IMR-90 (cell line): Measurements from ENCODE around the gene BROX. TPM values are rescaled to one million over a fixed set of nuclear protein-coding genes. Genes with fewer than 3 reads are reported as not detected.

Source experiments
- ATAC-seq: fragments of 200-7000 bp; cut with Tn5 transposase; 2 replicates; pipeline ENCODE4 v1.9.1; 2020; ENCODE audit warnings: low read depth, mild to moderate bottlenecking, moderate library complexity
- BruUV-seq: library from RNA; stranded (reverse); fragments of 400-500 nt; replicated peaks from 2 replicates; lab custom pipeline; 2021; lab: Mats Ljungman, UMichigan
- CTCF ChIA-PET: fragments of 300-600 bp; formaldehyde crosslinking; extraction: SDS; loops from one replicate; lab custom pipeline; 2021; ENCODE audit warnings: antibody characterized with exemption; lab: Yijun Ruan, JAX
- POLR2A ChIA-PET: fragments of 300-600 bp; sonication (Branson Sonifier 250); formaldehyde crosslinking; loops from one replicate; lab custom pipeline; 2022; ENCODE audit warnings: antibody characterized with exemption; ENCODE audit not compliant: unreplicated experiment; lab: Charles Lee
- DNase-seq: peaks from one replicate; pipeline ENCODE4 v3.0.0; 2013
- H2AFZ ChIP-seq: replicated peaks from 2 replicates; pipeline ENCODE3; 2013; ENCODE audit warnings: low read length, mild to moderate bottlenecking; ENCODE audit not compliant: poor library complexity
- H2AK5ac ChIP-seq: 2 replicates; pipeline ENCODE4 v1.6.1; 2013; ENCODE audit warnings: low read depth, low read length, inconsistent platforms
- H2AK9ac ChIP-seq: replicated peaks from 2 replicates; pipeline ENCODE3; 2013; ENCODE audit warnings: mild to moderate bottlenecking, low read depth, low read length, moderate library complexity; ENCODE audit not compliant: poor library complexity
- H2BK120ac ChIP-seq: 2 replicates; pipeline ENCODE4 v1.6.1; 2013; ENCODE audit warnings: low read depth, low read length, inconsistent platforms
- H2BK15ac ChIP-seq: 3 replicates; pipeline ENCODE4 v1.6.1; 2013; ENCODE audit warnings: low read depth, low read length, inconsistent platforms
- H2BK20ac ChIP-seq: 2 replicates; pipeline ENCODE4 v1.6.1; 2013; ENCODE audit warnings: low read depth, mild to moderate bottlenecking, inconsistent platforms, low read length, moderate library complexity
- H2BK5ac ChIP-seq: 2 replicates; pipeline ENCODE4 v1.6.1; 2013; ENCODE audit warnings: mild to moderate bottlenecking, low read depth, low read length, inconsistent platforms; ENCODE audit not compliant: poor library complexity, severe bottlenecking
- H3K14ac ChIP-seq: replicated peaks from 2 replicates; pipeline ENCODE4 v1.6.1; 2013; ENCODE audit warnings: low read depth, low read length, inconsistent platforms
- H3K18ac ChIP-seq: 2 replicates; pipeline ENCODE4 v1.6.1; 2013; ENCODE audit warnings: low read depth, low read length, control low read depth
- H3K23ac ChIP-seq: 2 replicates; pipeline ENCODE4 v1.6.1; 2013; ENCODE audit warnings: low read depth, low read length, inconsistent platforms
- H3K27ac ChIP-seq: 2 replicates; pipeline ENCODE4 v1.5.1; 2013; ENCODE audit warnings: mild to moderate bottlenecking, control low read depth, low read length; ENCODE audit not compliant: insufficient read depth
- H3K27me3 ChIP-seq: 2 replicates; pipeline ENCODE4 v1.6.1; 2013; ENCODE audit warnings: low read length; ENCODE audit not compliant: control insufficient read depth, insufficient read depth
- H3K36me3 ChIP-seq: 2 replicates; pipeline ENCODE4 v1.6.1; 2013; ENCODE audit warnings: low read length, mixed read lengths; ENCODE audit not compliant: control insufficient read depth, insufficient read depth
- H3K4ac ChIP-seq: 2 replicates; pipeline ENCODE4 v1.6.1; 2013; ENCODE audit warnings: low read depth, low read length, inconsistent platforms
- H3K4me1 ChIP-seq: 2 replicates; pipeline ENCODE4 v1.6.1; 2013; ENCODE audit warnings: low read length, mixed read lengths; ENCODE audit not compliant: control insufficient read depth, insufficient read depth
- H3K4me2 ChIP-seq: 2 replicates; pipeline ENCODE4 v1.6.1; 2013; ENCODE audit warnings: low read depth, mild to moderate bottlenecking, control low read depth, low read length, moderate library complexity
- H3K4me3 ChIP-seq: 2 replicates; pipeline ENCODE4 v1.5.1; 2013; ENCODE audit warnings: low read depth, mild to moderate bottlenecking, control low read depth, low read length, moderate library complexity; ENCODE audit not compliant: insufficient read depth
- H3K56ac ChIP-seq: 2 replicates; pipeline ENCODE4 v1.6.1; 2013; ENCODE audit warnings: low read length, inconsistent platforms; ENCODE audit not compliant: insufficient read depth; ENCODE audit errors: extremely low read depth
- H3K79me1 ChIP-seq, 2 experiments: 2 replicates each; pipeline ENCODE4 v1.6.1; 2013; ENCODE audit warnings: low read length in 2 of 2, inconsistent platforms in 1 of 2, low read depth in 1 of 2
- H3K9ac ChIP-seq: 2 replicates; pipeline ENCODE4 v1.6.1; 2013; ENCODE audit warnings: low read depth, low read length, control low read depth
- H3K9me1 ChIP-seq: 2 replicates; pipeline ENCODE4 v1.6.1; 2013; ENCODE audit warnings: low read length, inconsistent platforms; ENCODE audit not compliant: insufficient read depth
- H3K9me3 ChIP-seq: 2 replicates; pipeline ENCODE4 v1.6.1; 2013; ENCODE audit warnings: low read length; ENCODE audit not compliant: control insufficient read depth, insufficient read depth
- H4K20me1 ChIP-seq: 2 replicates; pipeline ENCODE4 v1.6.1; 2013; ENCODE audit warnings: low read length, inconsistent platforms; ENCODE audit not compliant: insufficient read depth
- H4K5ac ChIP-seq: 2 replicates; pipeline ENCODE4 v1.6.1; 2013; ENCODE audit warnings: mild to moderate bottlenecking, low read depth, low read length, control low read depth
- H4K8ac ChIP-seq, 2 experiments: 2 replicates each; pipeline ENCODE4 v1.6.1; 2013; ENCODE audit warnings: low read depth in 2 of 2, low read length in 2 of 2, control low read depth in 1 of 2, inconsistent platforms in 1 of 2
- H4K91ac ChIP-seq: 2 replicates; pipeline ENCODE4 v1.6.1; 2013; ENCODE audit warnings: low read depth, low read length, inconsistent platforms; ENCODE audit not compliant: insufficient read depth
- BHLHE40 ChIP-seq: fragments of 150-350 bp; IDR thresholded peaks from 2 replicates; pipeline ENCODE4 v1.6.1; 2016; ENCODE audit warnings: mild to moderate bottlenecking, low read depth, low read length
- CEBPB ChIP-seq: IDR thresholded peaks from 2 replicates; pipeline ENCODE4 v1.6.1; 2012; ENCODE audit warnings: low read depth, low read length, improper control_type of control experiment
- CHD1 ChIP-seq: IDR thresholded peaks from 2 replicates; pipeline ENCODE4 v1.6.1; 2012; ENCODE audit warnings: low read depth, low read length, improper control_type of control experiment
- CTCF ChIP-seq: conservative IDR thresholded peaks from 2 replicates; pipeline ENCODE4 v1.5.1; 2012; ENCODE audit warnings: mild to moderate bottlenecking, low read depth, low read length, improper control_type of control experiment
- FOS ChIP-seq: fragments of 150-350 bp; IDR thresholded peaks from 2 replicates; pipeline ENCODE4 v1.6.1; 2016; ENCODE audit warnings: low read depth, low read length
- MAFK ChIP-seq: IDR thresholded peaks from 2 replicates; pipeline ENCODE4 v1.6.1; 2012; ENCODE audit warnings: low read depth, low read length, improper control_type of control experiment
- MAZ ChIP-seq: IDR thresholded peaks from 2 replicates; pipeline ENCODE4 v1.6.1; 2012; ENCODE audit warnings: low read depth, mild to moderate bottlenecking, low read length, improper control_type of control experiment, moderate library complexity, borderline replicate concordance
- MXI1 ChIP-seq: IDR thresholded peaks from 2 replicates; pipeline ENCODE4 v1.6.1; 2012; ENCODE audit warnings: low read depth, mild to moderate bottlenecking, low read length, moderate library complexity, borderline replicate concordance
- NFE2L2 ChIP-seq: fragments of 150-350 bp; IDR thresholded peaks from 2 replicates; pipeline ENCODE4 v1.6.1; 2016; ENCODE audit warnings: low read depth, mild to moderate bottlenecking, low read length
- POLR2A ChIP-seq: IDR thresholded peaks from 2 replicates; pipeline ENCODE4 v1.6.1; 2012; ENCODE audit warnings: mild to moderate bottlenecking, low read depth, low read length
- RAD21 ChIP-seq: IDR thresholded peaks from 2 replicates; pipeline ENCODE4 v1.6.1; 2012; ENCODE audit warnings: low read length, improper control_type of control experiment
- RCOR1 ChIP-seq: IDR thresholded peaks from 2 replicates; pipeline ENCODE4 v1.6.1; 2012; ENCODE audit warnings: mild to moderate bottlenecking, low read length, improper control_type of control experiment; ENCODE audit not compliant: insufficient replicate concordance
- RFX5 ChIP-seq: IDR thresholded peaks from 2 replicates; pipeline ENCODE4 v1.8.0; 2012; ENCODE audit warnings: low read depth, mild to moderate bottlenecking, low read length, moderate library complexity
- SMC3 ChIP-seq: fragments of 150-350 bp; IDR thresholded peaks from 2 replicates; pipeline ENCODE4 v1.6.1; 2016; ENCODE audit warnings: low read depth, mild to moderate bottlenecking, antibody characterized with exemption, low read length, moderate library complexity
- WGBS, 2 experiments: methylation state at CpG; one replicate each; pipeline versions ENCODE4 v1.1.5 to v1.1.7; 2013; ENCODE audit warnings: missing lambda C conversion rate in 2 of 2; ENCODE audit not compliant: insufficient read length in 1 of 2; ENCODE audit errors: extremely low coverage in 2 of 2; 5-methylcytosine and 5-hydroxymethylcytosine counted together
- dilution Hi-C: fragments of 300-500 bp; cut with HindIII; formaldehyde crosslinking; loops from one replicate; pipeline ENCODE4 v1.14.3; 2018; ENCODE audit warnings: low sequenced_read_pairs; ENCODE audit not compliant: unreplicated experiment
- in situ Hi-C: fragments of 300-500 bp; cut with MboI; formaldehyde crosslinking; loops from 3 replicates; pipeline ENCODE4 v1.14.3; 2019; ENCODE audit warnings: low sequenced_read_pairs, inconsistent platforms, mixed read lengths
- intact Hi-C: fragments of 100-400 bp; cut with micrococcal nuclease; formaldehyde crosslinking; loops from 2 replicates; pipeline ENCODE4 v1.10.0; 2022
- polyA plus RNA-seq, 3 experiments: library from polyadenylated mRNA; depleted of rRNA; stranded (reverse); fragments of >200 nt; gene quantifications; 2 replicates each; pipeline ENCODE4 v1.2.3, GENCODE V29; 2012; ENCODE audit warnings: low replicate concordance in 1 of 3
- total RNA-seq: library from RNA; depleted of rRNA; stranded (reverse); fragments of >200 nt; gene quantifications from 2 replicates; pipeline ENCODE4 v1.2.3, GENCODE V29; 2012
- TF ChIP-seq, protein P1 (sequence below): fragments of 150-350 bp; IDR thresholded peaks from 2 replicates; pipeline ENCODE4 v1.6.1; 2017; ENCODE audit warnings: mild to moderate bottlenecking, antibody characterized with exemption, low read length, low read depth
- TF ChIP-seq, protein P2 (sequence below): fragments of 150-350 bp; IDR thresholded peaks from 2 replicates; pipeline ENCODE4 v1.6.1; 2016; ENCODE audit warnings: low read depth, mild to moderate bottlenecking, low read length, moderate library complexity, borderline replicate concordance

Gene BROX
- total and polyA plus RNA-seq, 2 of the 4 experiments (the other 2 are of a cell fraction), result 6.8 to 43.4 TPM

- H3K4ac ChIP-seq, result no peak overlapping the region
- no peak overlapping the region for H2BK5ac ChIP-seq
- H3K27ac ChIP-seq, result no peak overlapping the region
- peaks cover 15% of the 10 kb centered on the region; the same call in 1 of the 2 replicates for H3K36me3 ChIP-seq
- ChIA-PET CTCF (interaction anchor here (1.4 kb wide), 2 partner anchors 9 to 353 kb away, joined by 3 to 4 read pairs; no protein-coding TSS in a partner anchor), POLR2A (no interaction called here)
- dilution Hi-C loops, result no loop called here
- H4K20me1 ChIP-seq, result no peaks in the 10 kb centered on the region
- ATAC-seq (no peak), DNase-seq (no peak)
- intact Hi-C loops, result no loop called here
- no peak overlapping the region for H4K8ac ChIP-seq
- no CpG with 5 or more reads among the region's 5 CpGs for WGBS, 2 experiments
- in situ Hi-C loops, result no loop called here
- H3K18ac ChIP-seq, result no peak overlapping the region
- H2AK5ac ChIP-seq, result no peak overlapping the region
- no peaks in the 10 kb centered on the region for H3K79me1 ChIP-seq
- no peak overlapping the region for H2BK120ac ChIP-seq
- no peak overlapping the region for H3K9ac ChIP-seq
- no peak overlapping the region for H2BK20ac ChIP-seq
- no peaks in the 10 kb centered on the region for H3K9me1 ChIP-seq
- no peak overlapping the region for H2AFZ ChIP-seq
- H2BK15ac ChIP-seq, result no peak overlapping the region
- TF ChIP-seq MXI1, result no peak
- no peak for TF ChIP-seq RFX5
- no peak for TF ChIP-seq MAZ
- no peak for TF ChIP-seq CHD1
- no peak for TF ChIP-seq NFE2L2
- no peak for TF ChIP-seq MAFK
- TF ChIP-seq RCOR1, result no peak
- no peak for TF ChIP-seq SMC3
- no peak for TF ChIP-seq BHLHE40
- TF ChIP-seq, protein P1, sequence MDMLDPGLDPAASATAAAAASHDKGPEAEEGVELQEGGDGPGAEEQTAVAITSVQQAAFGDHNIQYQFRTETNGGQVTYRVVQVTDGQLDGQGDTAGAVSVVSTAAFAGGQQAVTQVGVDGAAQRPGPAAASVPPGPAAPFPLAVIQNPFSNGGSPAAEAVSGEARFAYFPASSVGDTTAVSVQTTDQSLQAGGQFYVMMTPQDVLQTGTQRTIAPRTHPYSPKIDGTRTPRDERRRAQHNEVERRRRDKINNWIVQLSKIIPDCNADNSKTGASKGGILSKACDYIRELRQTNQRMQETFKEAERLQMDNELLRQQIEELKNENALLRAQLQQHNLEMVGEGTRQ, result no peak
- TF ChIP-seq, protein P2, sequence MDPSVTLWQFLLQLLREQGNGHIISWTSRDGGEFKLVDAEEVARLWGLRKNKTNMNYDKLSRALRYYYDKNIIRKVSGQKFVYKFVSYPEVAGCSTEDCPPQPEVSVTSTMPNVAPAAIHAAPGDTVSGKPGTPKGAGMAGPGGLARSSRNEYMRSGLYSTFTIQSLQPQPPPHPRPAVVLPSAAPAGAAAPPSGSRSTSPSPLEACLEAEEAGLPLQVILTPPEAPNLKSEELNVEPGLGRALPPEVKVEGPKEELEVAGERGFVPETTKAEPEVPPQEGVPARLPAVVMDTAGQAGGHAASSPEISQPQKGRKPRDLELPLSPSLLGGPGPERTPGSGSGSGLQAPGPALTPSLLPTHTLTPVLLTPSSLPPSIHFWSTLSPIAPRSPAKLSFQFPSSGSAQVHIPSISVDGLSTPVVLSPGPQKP, result no peak
- TF ChIP-seq POLR2A, result no peak
- no peak for TF ChIP-seq RAD21
- TF ChIP-seq CEBPB, result no peak
- no peak for TF ChIP-seq CTCF
- no peak for TF ChIP-seq FOS
- H3K14ac ChIP-seq, result no peak overlapping the region
- peaks cover 6% of the 10 kb centered on the region for H3K4me1 ChIP-seq
- H4K5ac ChIP-seq, result no peak overlapping the region
- no peak overlapping the region for H3K4me3 ChIP-seq
- no peak overlapping the region for H2AK9ac ChIP-seq
- no peak overlapping the region for H3K23ac ChIP-seq
- no peaks in the 10 kb centered on the region for H3K27me3 ChIP-seq
- H3K4me2 ChIP-seq, result no peak overlapping the region
- H3K9me3 ChIP-seq, result no peaks in the 10 kb centered on the region
- no peak overlapping the region for H3K56ac ChIP-seq
- no peak overlapping the region for H4K91ac ChIP-seq
- BruUV-seq, result no TSS peak
Observed at GRCh38 chr1:222736470-222736869, 24.1 kb downstream of the BROX start.
